NCI-H345 treated with DMSO at 0.1 percent for 48 hours (cell line): ENCODE data around the gene ECT2.
"Not testable (repeated sequence)": the region's sequence is repeated elsewhere in the genome, so short reads cannot be mapped to it uniquely, and the experiment has no call there.

Experiments
- DNase-seq: peaks from one replicate; lab custom pipeline; 2025; ENCODE audit not compliant: unreplicated experiment; lab: John Stamatoyannopoulos, UW

The ECT2 gene

GRCh38 chr3:172856795-172857742, 106.5 kb downstream of the ECT2 start:
- DNase-seq, result no peak

GRCh38 chr3:172859041-172859440, 108.5 kb downstream of the ECT2 start:
- DNase-seq, result no peak

- not testable (repeated sequence) for DNase-seq
Measured at GRCh38 chr3:172866726-172867350, 116.3 kb downstream of the ECT2 start.

DNA sequence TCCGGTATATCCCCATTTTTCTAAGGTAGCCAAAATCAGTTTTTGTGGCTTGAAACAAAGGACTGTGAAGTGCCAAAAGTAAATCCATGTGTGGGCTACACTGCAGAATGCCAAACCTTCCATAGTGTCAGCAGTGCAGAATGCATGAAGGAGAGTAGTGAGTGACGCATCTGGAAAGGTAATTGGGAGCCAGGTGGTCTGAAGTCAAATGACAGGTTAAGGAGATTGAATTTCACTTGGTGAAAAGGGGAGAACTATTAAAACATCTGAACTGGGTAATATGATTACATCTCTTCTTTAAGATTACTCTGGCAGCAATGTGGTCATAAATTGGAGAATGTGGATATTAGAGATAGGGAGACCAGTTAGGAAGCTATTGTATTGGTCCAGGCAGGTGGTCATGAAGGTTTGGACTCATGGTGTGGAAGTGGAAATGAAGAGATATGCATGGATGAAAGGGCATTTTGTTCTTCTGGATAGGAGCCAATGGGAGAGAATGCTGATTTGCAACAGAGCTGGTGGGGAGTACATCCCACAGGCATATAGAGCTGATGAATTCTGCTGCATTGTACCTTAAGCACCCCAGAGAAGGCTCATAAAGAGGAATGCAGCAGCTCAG, 118.2 kb downstream of the ECT2 start:
- peak; percentile 13 for DNase-seq

- no peak for DNase-seq
Measured at GRCh38 chr3:172869368-172869771, 118.8 kb downstream of the ECT2 start.

- DNase-seq, result no peak
Measured at GRCh38 chr3:172869784-172870518, 119.4 kb downstream of the ECT2 start.
